Uterus (tissue), 2 donors: ENCODE measurements around the gene PTPN12.
"Not testable (repeated sequence)": the region's sequence is repeated elsewhere in the genome, so short reads cannot be mapped to it uniquely, and the experiment has no call there.

Source experiments
- CTCF ChIP-seq, 4 experiments: fragments of 200-600 bp in 2 of 4; fragments of 450-650 bp in 2 of 4; sonication (generic) in 2 of 4; IDR thresholded peaks; one replicate each; pipeline ENCODE4 v1.5.1; 2016 to 2019; ENCODE audit warnings: antibody characterized with exemption in 4 of 4, mild to moderate bottlenecking in 2 of 4, moderate library complexity in 1 of 4
- POLR2A ChIP-seq, 2 donors: fragments of 450-650 bp; IDR thresholded peaks; one replicate each; pipeline ENCODE4 v1.6.1; 2016; ENCODE audit warnings: antibody characterized with exemption in 2 of 2, mild to moderate bottlenecking in 1 of 2, moderate library complexity in 1 of 2

GRCh38 chr7:77513002-77513670 is 24.0 kb upstream of the PTPN12 start:
- not testable (repeated sequence) for TF ChIP-seq CTCF, POLR2A (IDR thresholded peaks at IDR 0.05)
